ENCODE results near the gene L1TD1. TPM values are rescaled to one million over a fixed set of nuclear protein-coding genes. Genes with fewer than 3 reads are reported as not detected.

L1TD1 gene
- total and polyA plus RNA-seq, 2 of the 13 experiments (the other 11 are each of a cell fraction or from before 2014, with no cell fraction given), result not detected

GRCh38 chr1:62196086-62196690 lies 1.5 kb downstream of the L1TD1 start (continued):
- TF ChIP-seq ZBTB14 (CRISPR knock-in tag; IDR thresholded peaks at IDR 0.05) (no peak), HMGA1 (CRISPR knock-in tag; conservative IDR thresholded peaks at IDR 0.05) (no peak), DDIT3 (CRISPR knock-in tag; IDR thresholded peaks at IDR 0.05) (no peak), NFKBIZ (CRISPR knock-in tag; IDR thresholded peaks at IDR 0.05) (no peak), ARID3A (IDR thresholded peaks at IDR 0.05; ENCODE audit: low read depth, low read length) (no peak)

GRCh38 chr1:62198069-62198780 lies 3.6 kb downstream of the L1TD1 start:
- no peaks in the 10 kb centered on the region for H3K36me3 ChIP-seq (replicated peaks in 1 of 2; ENCODE audit: control insufficient read depth in 1 of 2, insufficient read depth in 2 of 2, low read length in 2 of 2)
- POLR2A ChIA-PET, result interaction anchor here (1.5 kb wide), 1 partner anchor 31 kb away, joined by 5 read pairs; no protein-coding TSS in a partner anchor
- DNase-seq (ENCODE audit: low spot score) (no peak), FAIRE-seq (no peak), ATAC-seq (peak; percentile 59; the same call in 2 of the 3 replicates)
- intact Hi-C loops (cut with micrococcal nuclease; ENCODE audit: unreplicated experiment), result no loop called here
- no peak overlapping the region for H3K9ac ChIP-seq (ENCODE audit: insufficient read depth, low read depth, low read length)
- H3K4me3 ChIP-seq (replicated peaks in 1 of 3; ENCODE audit: insufficient read depth in 1 of 3, low read depth in 2 of 3, low read length in 3 of 3), result peak overlapping the region; percentile 19 to 45 (median 23); a peak in 3 of 6 replicates
- no peaks in the 10 kb centered on the region for H4K20me1 ChIP-seq (ENCODE audit: insufficient read depth, low read length)
- in situ Hi-C loops (cut with HindIII; ENCODE audit: extremely low pct_ligation_motif_present, low pct_unique_long_range_greater_than_20kb), result no loop called here
- H3K4me2 ChIP-seq (ENCODE audit: low read depth, low read length), result peak overlapping the region; percentile 76
- CTCF ChIA-PET (ENCODE audit: low intra/inter-chr PET ratio, low total read pairs), result no interaction called here
- no TSS peak for BruUV-seq (replicated peaks)
- no peak overlapping the region for H3K27ac ChIP-seq (ENCODE audit: extremely low read length, insufficient read depth, low read length)
- peaks cover 30% of the 10 kb centered on the region for H3K4me1 ChIP-seq (ENCODE audit: insufficient read depth, low read length)
- H2AFZ ChIP-seq (ENCODE audit: low read length), result no peak overlapping the region
- H3K27me3 ChIP-seq (ENCODE audit: control insufficient read depth in 1 of 2, insufficient read depth in 2 of 2, low read length in 2 of 2), result no peaks in the 10 kb centered on the region
- 11% methylated on average over 14 of the region's 14 CpGs for WGBS (ENCODE audit: low lambda C conversion rate)
- no peaks in the 10 kb centered on the region for H3K9me3 ChIP-seq (ENCODE audit: low read length)
- H3K79me2 ChIP-seq (ENCODE audit: insufficient read depth, low read length), result no peaks in the 10 kb centered on the region
- no peak for TF ChIP-seq THAP8 (CRISPR knock-in tag; IDR thresholded peaks at IDR 0.05; ENCODE audit: borderline replicate concordance)
- no peak for TF ChIP-seq ZNF644 (CRISPR knock-in tag; IDR thresholded peaks at IDR 0.05; ENCODE audit: low read depth)
- no peak for TF ChIP-seq SIN3B (IDR thresholded peaks at IDR 0.05; ENCODE audit: low read length)
- TF ChIP-seq ZBTB7A (CRISPR knock-in tag; IDR thresholded peaks at IDR 0.05), result no peak
- TF ChIP-seq SRSF9 (IDR thresholded peaks at IDR 0.05; ENCODE audit: borderline replicate concordance, insufficient read depth, low read depth, low read length, poor library complexity, severe bottlenecking), result no peak
- no peak for TF ChIP-seq RBAK (CRISPR knock-in tag; IDR thresholded peaks at IDR 0.05)
- no peak for TF ChIP-seq ZEB1 (IDR thresholded peaks at IDR 0.05; ENCODE audit: insufficient replicate concordance, low read depth)
- no peak for TF ChIP-seq SMARCC2 (IDR thresholded peaks at IDR 0.05)
